Right lobe of liver (tissue), 6 donors: ENCODE data around the gene EHD4. TPM values are rescaled to one million over a fixed set of nuclear protein-coding genes. Genes with fewer than 3 reads are reported as not detected.

Source experiments
- ATAC-seq, 4 donors: fragments of 200-7000 bp; cut with Tn5 transposase; one replicate each; pipeline ENCODE4 v1.9.1; 2020; ENCODE audit warnings: mild to moderate bottlenecking in 4 of 4, moderate library complexity in 4 of 4
- DNase-seq, 3 donors: peaks; one replicate each; pipeline ENCODE4 v3.0.0-alpha.2; 2020
- H3K27ac ChIP-seq, 3 donors: fragments of 200-600 bp; one replicate each; pipeline ENCODE4 v1.8.0; 2022
- H3K27me3 ChIP-seq, 2 donors: fragments of 200-600 bp; one replicate each; pipeline ENCODE4 v1.8.0; 2022
- H3K36me3 ChIP-seq, 4 donors: fragments of 200-600 bp; sonication (generic) in 1 of 4; one replicate each; pipeline versions ENCODE4 v1.5.1 to v1.8.0; 2017 to 2022; ENCODE audit warnings: control low read depth in 1 of 4
- H3K4me1 ChIP-seq, 4 donors: fragments of 200-600 bp; sonication (generic) in 1 of 4; one replicate each; pipeline versions ENCODE4 v1.5.1 to v1.8.0; 2017 to 2022; ENCODE audit warnings: control low read depth in 1 of 4
- H3K4me3 ChIP-seq, 3 donors: fragments of 200-600 bp; one replicate each; pipeline ENCODE4 v1.8.0; 2022
- H3K9me3 ChIP-seq, 4 donors: fragments of 200-600 bp; sonication (generic) in 1 of 4; one replicate each; pipeline versions ENCODE4 v1.5.1 to v1.8.0; 2017 to 2022; ENCODE audit warnings: control low read depth in 1 of 4
- POLR2A ChIP-seq: fragments of 450-650 bp; IDR thresholded peaks from one replicate; pipeline ENCODE4 v1.6.1; 2017; ENCODE audit warnings: antibody characterized with exemption, mild to moderate bottlenecking
- WGBS: methylation state at CpG from one replicate; pipeline ENCODE4 v1.1.6; 2018; ENCODE audit warnings: low coverage, low lambda C conversion rate; ENCODE audit not compliant: insufficient coverage; ENCODE audit errors: missing lambda C conversion rate; 5-methylcytosine and 5-hydroxymethylcytosine counted together
- intact Hi-C, 2 donors: fragments of 100-400 bp; cut with DNase I; formaldehyde crosslinking; loops; one replicate each; pipeline versions ENCODE4 v1.11.2 to v1.14.1; 2022
- microRNA-seq, 2 donors: library from miRNA; unstranded; fragments of <30 nt; microRNA quantifications; one replicate each; pipeline ENCODE4, GENCODE V29; 2019 to 2020
- small RNA-seq, 2 experiments: library from RNA; depleted of rRNA; stranded (forward); fragments of <200 nt; gene quantifications; one replicate each; pipeline ENCODE3, GENCODE V24; 2016
- total RNA-seq, 6 experiments: library from RNA; depleted of rRNA in 2 of 6; stranded (reverse); fragments of >200 nt in 2 of 6; fragmentation: NEBNext Ultra II Directional in 3 of 6; extraction: Animal tissue kit (Norgen Biotek cat#: 25700) in 3 of 6; gene quantifications; one replicate each; pipeline versions ENCODE4 v1.1.0 to v1.2.4, GENCODE V29; 2016 to 2023
- TF ChIP-seq, protein P1 (sequence below), 4 donors: fragments of 200-600 bp in 3 of 4; fragments of 450-650 bp in 1 of 4; IDR thresholded peaks; one replicate each; pipeline versions ENCODE4 v1.5.1 to v1.8.0; 2016 to 2022; ENCODE audit warnings: antibody characterized with exemption in 4 of 4, mild to moderate bottlenecking in 2 of 4
- donor health status: DM: no; HTN: yes; CAD: no.
- donor health status: DM: no; HTN: no; CAD: no.
- donor health status: DM: no; HTN: no; CAD: no.
- donor health status: DM: no; HTN: yes; CAD: no.
- donor health status: DM: no; HTN: yes; CAD: no.

The EHD4 gene
- total RNA-seq, 6 experiments from 2014 or later, result 4.7 to 21.5 (median 11.1) TPM

DNA sequence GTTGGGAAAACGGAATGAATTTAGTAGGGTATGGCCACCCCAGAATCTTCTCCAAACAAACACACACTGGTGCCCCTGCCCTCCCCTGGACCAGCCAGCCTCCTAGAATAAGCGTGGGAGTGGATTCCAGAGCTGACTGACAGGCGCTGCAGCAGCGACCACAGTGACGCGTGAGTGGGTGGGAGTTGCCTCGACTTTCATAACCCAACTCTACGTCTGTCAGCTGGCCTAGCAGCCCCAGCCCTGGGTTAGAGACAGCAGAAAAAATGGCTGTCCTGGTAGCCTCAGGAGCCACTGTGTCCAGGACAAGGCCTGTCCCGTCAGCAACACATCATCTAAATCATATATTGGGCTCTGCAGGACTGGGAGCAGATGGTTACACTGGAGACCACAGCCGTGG is 123.7 kb downstream of the EHD4 start:
- ATAC-seq (no peak), DNase-seq (no peak)
- intact Hi-C loops, result no loop called here
- H3K9me3 ChIP-seq, result no peaks in the 10 kb centered on the region
- no peak for TF ChIP-seq POLR2A
- TF ChIP-seq, protein P1, sequence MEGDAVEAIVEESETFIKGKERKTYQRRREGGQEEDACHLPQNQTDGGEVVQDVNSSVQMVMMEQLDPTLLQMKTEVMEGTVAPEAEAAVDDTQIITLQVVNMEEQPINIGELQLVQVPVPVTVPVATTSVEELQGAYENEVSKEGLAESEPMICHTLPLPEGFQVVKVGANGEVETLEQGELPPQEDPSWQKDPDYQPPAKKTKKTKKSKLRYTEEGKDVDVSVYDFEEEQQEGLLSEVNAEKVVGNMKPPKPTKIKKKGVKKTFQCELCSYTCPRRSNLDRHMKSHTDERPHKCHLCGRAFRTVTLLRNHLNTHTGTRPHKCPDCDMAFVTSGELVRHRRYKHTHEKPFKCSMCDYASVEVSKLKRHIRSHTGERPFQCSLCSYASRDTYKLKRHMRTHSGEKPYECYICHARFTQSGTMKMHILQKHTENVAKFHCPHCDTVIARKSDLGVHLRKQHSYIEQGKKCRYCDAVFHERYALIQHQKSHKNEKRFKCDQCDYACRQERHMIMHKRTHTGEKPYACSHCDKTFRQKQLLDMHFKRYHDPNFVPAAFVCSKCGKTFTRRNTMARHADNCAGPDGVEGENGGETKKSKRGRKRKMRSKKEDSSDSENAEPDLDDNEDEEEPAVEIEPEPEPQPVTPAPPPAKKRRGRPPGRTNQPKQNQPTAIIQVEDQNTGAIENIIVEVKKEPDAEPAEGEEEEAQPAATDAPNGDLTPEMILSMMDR (IDR thresholded peaks at IDR 0.05), result no peak
- no peaks in the 10 kb centered on the region for H3K4me1 ChIP-seq
- no peak overlapping the region for H3K27ac ChIP-seq
- 80% methylated on average over 1 of the region's 10 CpGs for WGBS
- no peaks in the 10 kb centered on the region for H3K27me3 ChIP-seq
- H3K36me3 ChIP-seq, result peaks cover 0 to 20% (median 2%) of the 10 kb centered on the region in 4 donors
- no peak overlapping the region for H3K4me3 ChIP-seq

DNA sequence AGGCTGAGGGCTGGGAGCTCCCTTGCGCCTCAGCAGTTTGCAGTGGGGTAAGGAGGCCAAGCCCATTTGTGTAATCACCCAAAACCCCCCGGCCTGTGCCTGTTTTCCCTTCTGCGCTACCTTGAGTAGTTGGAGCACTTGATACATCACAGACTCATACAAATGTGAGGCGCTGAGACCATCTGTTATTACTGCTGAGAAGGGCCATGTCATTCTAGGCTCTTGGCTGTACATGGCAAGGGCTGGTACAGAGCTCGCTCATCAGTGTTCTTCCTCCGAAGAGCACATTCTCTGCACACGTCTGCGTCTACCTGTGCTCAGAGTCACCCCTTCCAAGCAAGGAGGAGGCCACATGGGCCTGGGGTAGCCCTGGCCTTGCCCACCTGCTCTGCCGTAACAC is 124.4 kb downstream of the EHD4 start:
- Histone ChIP-seq H3K36me3 (peaks cover 0 to 20% (median 2%) of the 10 kb centered on the region in 4 donors), H3K27ac (no peak overlapping the region)

DNA sequence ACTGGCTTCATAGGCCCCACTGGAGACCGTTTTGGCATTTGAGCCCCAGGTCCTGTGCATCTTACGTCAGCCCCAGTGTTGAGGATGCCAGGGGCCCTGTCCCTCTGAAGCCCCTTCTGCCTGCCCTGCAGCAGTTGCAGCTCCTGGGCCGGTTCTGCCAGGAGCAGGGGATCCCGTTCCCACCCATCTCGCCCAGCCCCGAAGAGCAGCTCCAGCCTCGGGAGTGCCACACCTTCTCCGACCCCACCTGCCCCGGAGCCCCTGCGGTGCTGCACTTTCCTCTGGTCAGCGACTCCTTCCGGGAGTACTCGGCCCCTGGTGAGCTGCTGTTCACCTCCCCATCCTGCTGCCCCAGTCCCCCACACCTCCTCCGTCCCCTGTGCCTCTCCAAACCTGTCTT is 125.2 kb downstream of the EHD4 start:
- no peak for DNase-seq
- 89% methylated on average over 8 of the region's 14 CpGs for WGBS
- Histone ChIP-seq H3K27ac (no peak overlapping the region), H3K4me3 (no peak overlapping the region), H3K36me3 (peaks cover 0 to 20% (median 2%) of the 10 kb centered on the region in 4 donors), H3K9me3 (no peaks in the 10 kb centered on the region), H3K27me3 (no peaks in the 10 kb centered on the region), H3K4me1 (no peaks in the 10 kb centered on the region)
- ATAC-seq, result no peak
- no peak for TF ChIP-seq POLR2A
- TF ChIP-seq, protein P1 (IDR thresholded peaks at IDR 0.05), result no peak
- intact Hi-C loops, result no loop called here

More for the DNA sequence above, 124.4 kb downstream of the EHD4 start:
- Histone ChIP-seq H3K4me1 (no peaks in the 10 kb centered on the region), H3K9me3 (no peaks in the 10 kb centered on the region), H3K4me3 (no peak overlapping the region), H3K27me3 (no peaks in the 10 kb centered on the region)
- intact Hi-C loops, result no loop called here
- TF ChIP-seq, protein P1 (IDR thresholded peaks at IDR 0.05), result no peak
- TF ChIP-seq POLR2A, result no peak
- ATAC-seq, result no peak
- WGBS, result 100% methylated on average over 3 of the region's 9 CpGs
- no peak for DNase-seq

Small RNA genes within 50 kb of the gene (microRNA-seq; reads per million reads assigned to microRNA genes)
- 0 reads per million in 2 donors for gene MIR4310

Small RNA genes within 50 kb of the gene (small RNA-seq; reads per million reads assigned to genes)
- gene MIR4310 (0 reads per million in 2 experiments), gene RNA5SP393 (0 reads per million in 2 experiments)

Other genes with a start within 250 kb of the EHD4 start
- 1 to 10 TPM; 4.3 to 7.9 (median 5.7) TPM for gene MAPKBP1, start 198.1 kb downstream of the EHD4 start, total RNA-seq
- 1 to 10 TPM; 6.0 to 8.6 (median 7.3) TPM for gene JMJD7, start 144.5 kb downstream of the EHD4 start, total RNA-seq
- 1 to 10 TPM in 5 of 6 experiments, under 1 TPM in 1; 0.31 to 7.3 (median 4.7) TPM for gene PLA2G4B, start 133.7 kb downstream of the EHD4 start, total RNA-seq
- gene SPTBN5, start 78.5 kb downstream of the EHD4 start, total RNA-seq, result 1 to 10 TPM in 2 of 6 experiments, under 1 TPM in 4; 0.06 to 3.2 (median 0.81) TPM
- not detected for gene PLA2G4E, start 48.5 kb upstream of the EHD4 start, total RNA-seq
- not detected for gene PLA2G4D, start 122.0 kb upstream of the EHD4 start, total RNA-seq
- gene PLA2G4F, start 184.1 kb upstream of the EHD4 start, total RNA-seq, result not detected
- 10 to 100 TPM; 16.6 to 32.7 (median 23.2) TPM for gene VPS39, start 235.7 kb upstream of the EHD4 start, total RNA-seq